RCC 7860 (cell line): Measurements from ENCODE around the gene BPIFB3.
"Not testable (repeated sequence)": the region's sequence is repeated elsewhere in the genome, so short reads cannot be mapped to it uniquely, and the experiment has no call there.

ENCODE experiments used
- DNase-seq: peaks from one replicate; pipeline ENCODE4 v3.0.0-alpha.2; 2015; ENCODE audit warnings: low spot score
- FAIRE-seq: peaks from 2 replicates; lab custom pipeline; 2012; peaks lifted over from hg19 to GRCh38; lab: Jason Lieb, UNC

The BPIFB3 gene

GRCh38 chr20:33082546-33082945, 28.8 kb downstream of the BPIFB3 start:
- DNase-seq (no peak), FAIRE-seq (no peak)

- FAIRE-seq (no peak), DNase-seq (no peak)
Measured at GRCh38 chr20:33083544-33084340, 30.0 kb downstream of the BPIFB3 start.

- no peak for FAIRE-seq
Measured at GRCh38 chr20:33084722-33085121, 31.0 kb downstream of the BPIFB3 start.

GRCh38 chr20:33086052-33086722, 32.5 kb downstream of the BPIFB3 start:
- no peak for FAIRE-seq
- DNase-seq, result no peak

More at GRCh38 chr20:33084722-33085121, 31.0 kb downstream of the BPIFB3 start:
- DNase-seq, result no peak

- FAIRE-seq (no peak), DNase-seq (no peak)
Measured at GRCh38 chr20:33091147-33091546, 37.4 kb downstream of the BPIFB3 start.

- FAIRE-seq (no peak), DNase-seq (no peak)
Measured at GRCh38 chr20:33091693-33092092, 38.0 kb downstream of the BPIFB3 start.

GRCh38 chr20:33092361-33092760, 38.7 kb downstream of the BPIFB3 start:
- DNase-seq, result no peak
- FAIRE-seq, result no peak

- FAIRE-seq, result no peak
- no peak for DNase-seq
Measured at GRCh38 chr20:33093074-33093473, 39.4 kb downstream of the BPIFB3 start.

- FAIRE-seq (no peak), DNase-seq (no peak)
Measured at GRCh38 chr20:33093582-33093981, 39.9 kb downstream of the BPIFB3 start.

- DNase-seq (no peak), FAIRE-seq (no peak)
Measured at GRCh38 chr20:33095249-33095648, 41.5 kb downstream of the BPIFB3 start.

GRCh38 chr20:33095902-33096584, 42.3 kb downstream of the BPIFB3 start:
- FAIRE-seq, result peak; percentile 56
- DNase-seq, result peak; percentile 57

- FAIRE-seq (no peak), DNase-seq (no peak)
Measured at GRCh38 chr20:33097001-33097400, 43.3 kb downstream of the BPIFB3 start.

GRCh38 chr20:33099843-33100538, 46.3 kb downstream of the BPIFB3 start:
- DNase-seq, result no peak
- FAIRE-seq, result no peak

GRCh38 chr20:33103556-33103955, 49.9 kb downstream of the BPIFB3 start:
- FAIRE-seq (no peak), DNase-seq (no peak)

- DNase-seq (no peak), FAIRE-seq (no peak)
Measured at GRCh38 chr20:33104336-33104735, 50.6 kb downstream of the BPIFB3 start.

GRCh38 chr20:33105316-33105924, 51.7 kb downstream of the BPIFB3 start:
- no peak for DNase-seq
- FAIRE-seq, result no peak

GRCh38 chr20:33106058-33106620, 52.4 kb downstream of the BPIFB3 start:
- FAIRE-seq, DNase-seq: not testable (repeated sequence)

GRCh38 chr20:33108661-33109060, 55.0 kb downstream of the BPIFB3 start:
- DNase-seq (no peak), FAIRE-seq (no peak)

GRCh38 chr20:33110147-33110825, 56.6 kb downstream of the BPIFB3 start:
- DNase-seq, result no peak
- FAIRE-seq, result no peak

GRCh38 chr20:33111306-33111705, 57.6 kb downstream of the BPIFB3 start:
- DNase-seq (no peak), FAIRE-seq (no peak)
